ENCODE data around the gene ZBTB24.
"Not testable (repeated sequence)": the region's sequence is repeated elsewhere in the genome, so short reads cannot be mapped to it uniquely, and the experiment has no call there.

ZBTB24 gene
- 30.4 to 58.6 (median 53.2) reads per million in 3 donors for total RNA-seq

DNA sequence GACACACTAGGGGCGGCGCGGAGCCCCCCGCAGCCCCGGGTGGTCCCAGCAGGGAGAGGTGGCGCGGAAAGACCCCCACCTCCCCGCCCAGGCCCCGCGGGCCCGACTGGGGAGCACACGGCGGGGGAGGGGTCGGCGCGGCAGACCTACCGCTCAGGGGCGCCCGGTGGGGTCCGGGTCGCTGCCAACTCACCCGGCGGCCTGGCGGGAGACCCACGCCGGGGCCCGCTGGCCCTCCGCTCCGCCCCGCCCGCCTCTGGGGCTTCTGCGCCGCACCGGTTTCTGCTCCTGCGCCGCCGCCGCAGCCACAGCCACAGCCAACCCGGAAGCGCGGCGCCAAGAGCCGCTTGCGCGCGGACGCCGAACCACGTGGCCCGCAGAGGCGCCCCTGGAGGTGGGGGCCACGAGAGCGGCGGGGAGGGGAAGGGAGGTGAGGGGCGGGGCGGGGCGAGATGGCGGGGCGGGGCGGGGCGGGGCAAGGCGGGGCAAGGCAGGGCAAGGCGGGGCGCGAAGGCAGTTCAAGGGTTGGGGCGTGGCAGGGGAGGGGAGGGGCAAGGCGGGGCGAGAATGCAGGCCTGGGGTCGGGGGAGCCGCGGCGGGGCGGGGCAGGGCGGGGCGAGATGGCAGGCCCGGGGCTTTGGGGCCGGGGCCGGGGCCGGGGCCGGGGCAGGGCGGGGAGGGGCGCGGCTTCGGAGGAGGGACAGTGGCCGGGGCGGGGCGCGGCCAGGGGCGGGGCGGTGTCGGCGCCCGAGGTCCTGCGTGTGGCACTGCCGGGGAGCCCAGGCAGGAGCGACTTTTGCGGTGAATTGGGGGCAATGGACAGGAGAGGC is at the start of gene ZBTB24:
ZBTB24 (minus strand) TSS at position 315 of the 830 bp plus-strand sequence. CDS start 1,193 bp downstream, outside the sequence.
- Histone ChIP-seq H3K4me3 (ENCODE audit: insufficient read depth, low read depth, low read length, poor library complexity, severe bottlenecking) (peak within 1 kb of the TSS; percentile 63), H3K36me3 (ENCODE audit: control insufficient read depth, insufficient read depth, low read length) (no peaks in the 10 kb centered on the region), H3K9me3 (ENCODE audit: control insufficient read depth, low read length) (no peaks in the 10 kb centered on the region), H3K27me3 (replicated peaks; ENCODE audit: control insufficient read depth, insufficient read depth, low read length, poor library complexity, severe bottlenecking) (no peaks in the 10 kb centered on the region), H3K27ac (ENCODE audit: insufficient read depth, low read length, poor library complexity, severe bottlenecking) (peak within 1 kb of the TSS; percentile 78), H3K4me1 (ENCODE audit: control insufficient read depth, insufficient read depth, low read length, poor library complexity, severe bottlenecking) (peaks cover 29% of the 10 kb centered on the region)
- DNase-seq, result peak; percentile 81 to 88 (median 84)

- no peak overlapping the region for H3K27ac ChIP-seq (ENCODE audit: insufficient read depth, low read length, poor library complexity, severe bottlenecking)
- no peaks in the 10 kb centered on the region for H3K4me1 ChIP-seq (ENCODE audit: control insufficient read depth, insufficient read depth, low read length, poor library complexity, severe bottlenecking)
- no peaks in the 10 kb centered on the region for H3K27me3 ChIP-seq (replicated peaks; ENCODE audit: control insufficient read depth, insufficient read depth, low read length, poor library complexity, severe bottlenecking)
- H3K36me3 ChIP-seq (ENCODE audit: control insufficient read depth, insufficient read depth, low read length), result no peaks in the 10 kb centered on the region
- H3K4me3 ChIP-seq (ENCODE audit: insufficient read depth, low read depth, low read length, poor library complexity, severe bottlenecking), result no peak overlapping the region
- no peaks in the 10 kb centered on the region for H3K9me3 ChIP-seq (ENCODE audit: control insufficient read depth, low read length)
- no peak for DNase-seq
Observed at GRCh38 chr6:109531446-109531845, 48.4 kb upstream of the ZBTB24 start.

- no peak overlapping the region for H3K4me3 ChIP-seq (ENCODE audit: insufficient read depth, low read depth, low read length, poor library complexity, severe bottlenecking)
- H3K36me3 ChIP-seq (ENCODE audit: control insufficient read depth, insufficient read depth, low read length), result no peaks in the 10 kb centered on the region
- no peaks in the 10 kb centered on the region for H3K9me3 ChIP-seq (ENCODE audit: control insufficient read depth, low read length)
- DNase-seq, result no peak
- no peaks in the 10 kb centered on the region for H3K27me3 ChIP-seq (replicated peaks; ENCODE audit: control insufficient read depth, insufficient read depth, low read length, poor library complexity, severe bottlenecking)
- H3K4me1 ChIP-seq (ENCODE audit: control insufficient read depth, insufficient read depth, low read length, poor library complexity, severe bottlenecking), result no peaks in the 10 kb centered on the region
- H3K27ac ChIP-seq (ENCODE audit: insufficient read depth, low read length, poor library complexity, severe bottlenecking), result no peak overlapping the region
Observed at GRCh38 chr6:109527989-109528388, 45.0 kb upstream of the ZBTB24 start.

DNA sequence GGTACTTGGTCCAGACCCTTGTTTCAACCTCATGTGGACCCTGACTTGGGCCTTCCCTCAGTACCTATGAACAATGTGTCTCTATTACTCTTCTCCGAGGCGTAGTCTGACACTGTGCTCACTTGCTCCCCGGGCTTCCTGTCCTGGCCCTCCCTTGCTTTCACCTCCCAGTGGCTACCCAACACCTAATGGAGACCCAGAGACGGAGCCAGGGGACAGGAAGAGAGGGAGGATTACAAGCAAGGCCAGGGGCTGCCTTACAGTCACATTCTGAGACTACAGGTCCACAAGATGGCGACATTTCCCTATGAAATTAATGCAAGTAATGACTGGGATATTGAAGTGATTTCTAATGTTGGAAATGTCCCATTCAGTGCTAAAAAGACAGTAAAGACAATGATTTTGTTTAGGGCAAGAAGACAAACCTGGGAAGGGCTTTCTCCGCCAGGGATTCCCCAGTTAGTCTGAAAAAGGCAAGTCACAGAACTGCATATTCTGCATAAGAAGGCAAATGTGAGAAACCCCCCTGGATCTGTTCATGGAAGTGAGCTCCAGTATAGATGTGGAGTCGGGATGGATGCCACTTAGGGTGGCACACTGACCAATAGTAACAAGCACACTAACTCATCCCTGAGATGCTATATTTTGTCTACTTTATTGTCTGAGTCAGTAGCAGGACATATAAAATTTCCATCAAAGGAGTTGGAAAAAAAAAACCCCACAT is 44.0 kb upstream of the ZBTB24 start:
- DNase-seq, result peak in 1 of 3 donors; percentile 24
- Histone ChIP-seq H3K4me3 (ENCODE audit: insufficient read depth, low read depth, low read length, poor library complexity, severe bottlenecking) (no peak overlapping the region), H3K27ac (ENCODE audit: insufficient read depth, low read length, poor library complexity, severe bottlenecking) (no peak overlapping the region), H3K4me1 (ENCODE audit: control insufficient read depth, insufficient read depth, low read length, poor library complexity, severe bottlenecking) (no peaks in the 10 kb centered on the region), H3K27me3 (replicated peaks; ENCODE audit: control insufficient read depth, insufficient read depth, low read length, poor library complexity, severe bottlenecking) (no peaks in the 10 kb centered on the region), H3K36me3 (ENCODE audit: control insufficient read depth, insufficient read depth, low read length) (no peaks in the 10 kb centered on the region), H3K9me3 (ENCODE audit: control insufficient read depth, low read length) (no peaks in the 10 kb centered on the region)

DNA sequence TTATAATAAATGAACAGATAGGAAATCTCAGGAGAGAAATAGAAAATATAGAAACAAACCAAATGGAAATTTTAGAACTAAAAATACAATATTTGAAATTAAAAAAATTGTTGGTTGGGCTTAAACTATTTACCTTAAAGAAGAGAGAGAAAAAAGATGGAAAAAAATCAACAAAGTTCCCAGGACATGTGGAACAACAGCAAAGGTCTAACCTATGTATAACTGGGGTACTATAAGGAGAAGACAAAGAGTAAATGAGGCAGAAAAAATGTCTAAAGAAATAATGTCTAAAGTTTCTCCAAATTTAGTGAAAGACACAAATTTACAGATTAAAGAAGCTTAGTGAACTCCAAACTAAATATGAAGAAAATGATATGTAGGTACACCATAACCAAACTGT is 41.1 kb upstream of the ZBTB24 start:
- H3K36me3 ChIP-seq (ENCODE audit: control insufficient read depth, insufficient read depth, low read length), result no peaks in the 10 kb centered on the region
- no peak for DNase-seq
- H3K27me3 ChIP-seq (replicated peaks; ENCODE audit: control insufficient read depth, insufficient read depth, low read length, poor library complexity, severe bottlenecking), result no peaks in the 10 kb centered on the region
- no peaks in the 10 kb centered on the region for H3K9me3 ChIP-seq (ENCODE audit: control insufficient read depth, low read length)
- H3K4me1 ChIP-seq (ENCODE audit: control insufficient read depth, insufficient read depth, low read length, poor library complexity, severe bottlenecking), result no peaks in the 10 kb centered on the region
- H3K4me3 ChIP-seq (ENCODE audit: insufficient read depth, low read depth, low read length, poor library complexity, severe bottlenecking), result no peak overlapping the region
- H3K27ac ChIP-seq (ENCODE audit: insufficient read depth, low read length, poor library complexity, severe bottlenecking), result no peak overlapping the region

- H3K27me3 ChIP-seq (replicated peaks; ENCODE audit: control insufficient read depth, insufficient read depth, low read length, poor library complexity, severe bottlenecking), result no peaks in the 10 kb centered on the region
- no peak for DNase-seq
- no peaks in the 10 kb centered on the region for H3K4me1 ChIP-seq (ENCODE audit: control insufficient read depth, insufficient read depth, low read length, poor library complexity, severe bottlenecking)
- H3K27ac ChIP-seq (ENCODE audit: insufficient read depth, low read length, poor library complexity, severe bottlenecking), result no peak overlapping the region
- H3K9me3 ChIP-seq (ENCODE audit: control insufficient read depth, low read length), result no peaks in the 10 kb centered on the region
- H3K4me3 ChIP-seq (ENCODE audit: insufficient read depth, low read depth, low read length, poor library complexity, severe bottlenecking), result no peak overlapping the region
- no peaks in the 10 kb centered on the region for H3K36me3 ChIP-seq (ENCODE audit: control insufficient read depth, insufficient read depth, low read length)
Observed at GRCh38 chr6:109523478-109523877, 40.5 kb upstream of the ZBTB24 start.

GRCh38 chr6:109521080-109521479 is 38.1 kb upstream of the ZBTB24 start:
- Histone ChIP-seq H3K27me3 (replicated peaks; ENCODE audit: control insufficient read depth, insufficient read depth, low read length, poor library complexity, severe bottlenecking) (no peaks in the 10 kb centered on the region), H3K27ac (ENCODE audit: insufficient read depth, low read length, poor library complexity, severe bottlenecking) (no peak overlapping the region), H3K4me3 (ENCODE audit: insufficient read depth, low read depth, low read length, poor library complexity, severe bottlenecking) (no peak overlapping the region), H3K9me3 (ENCODE audit: control insufficient read depth, low read length) (no peaks in the 10 kb centered on the region), H3K36me3 (ENCODE audit: control insufficient read depth, insufficient read depth, low read length) (no peaks in the 10 kb centered on the region), H3K4me1 (ENCODE audit: control insufficient read depth, insufficient read depth, low read length, poor library complexity, severe bottlenecking) (no peaks in the 10 kb centered on the region)
- DNase-seq, result no peak

GRCh38 chr6:109519647-109520046 is 36.6 kb upstream of the ZBTB24 start:
- not testable (repeated sequence) for H3K9me3 ChIP-seq (ENCODE audit: control insufficient read depth, low read length); H3K27me3 ChIP-seq (replicated peaks; ENCODE audit: control insufficient read depth, insufficient read depth, low read length, poor library complexity, severe bottlenecking); H3K4me1 ChIP-seq (ENCODE audit: control insufficient read depth, insufficient read depth, low read length, poor library complexity, severe bottlenecking); H3K4me3 ChIP-seq (ENCODE audit: insufficient read depth, low read depth, low read length, poor library complexity, severe bottlenecking); DNase-seq; H3K36me3 ChIP-seq (ENCODE audit: control insufficient read depth, insufficient read depth, low read length); H3K27ac ChIP-seq (ENCODE audit: insufficient read depth, low read length, poor library complexity, severe bottlenecking)

GRCh38 chr6:109516929-109517328 is 33.9 kb upstream of the ZBTB24 start:
- DNase-seq, result no peak
- H3K36me3 ChIP-seq (ENCODE audit: control insufficient read depth, insufficient read depth, low read length), result no peaks in the 10 kb centered on the region

DNA sequence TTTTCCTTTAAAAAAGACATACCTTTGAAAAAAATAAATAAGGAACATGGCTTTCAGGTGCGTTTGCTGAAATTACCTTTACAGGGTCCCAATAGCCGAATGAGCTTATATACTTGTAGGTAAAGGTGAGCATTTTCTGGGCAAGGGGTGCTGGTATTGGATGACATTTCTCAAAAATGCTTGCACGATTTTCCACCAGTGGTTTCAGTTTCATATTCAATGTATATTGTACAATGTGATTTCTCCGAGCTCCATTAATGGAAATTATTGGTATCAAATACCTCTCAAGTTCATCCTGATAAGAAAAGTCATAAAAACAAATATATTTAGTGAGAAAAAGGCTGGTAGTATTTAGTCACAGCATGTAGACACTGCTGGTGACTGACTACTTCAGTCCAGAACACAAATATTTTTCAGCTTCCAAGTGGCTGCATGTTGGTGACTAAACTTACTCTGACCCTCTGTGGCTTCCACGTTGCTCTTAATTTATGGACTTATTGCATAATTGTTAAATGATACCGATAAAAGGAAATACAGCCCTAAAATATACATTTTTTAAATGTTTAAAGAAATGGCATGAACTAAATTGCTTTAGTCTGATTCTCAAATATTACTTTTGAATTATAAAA is 32.9 kb upstream of the ZBTB24 start:
- Histone ChIP-seq H3K27ac (ENCODE audit: insufficient read depth, low read length, poor library complexity, severe bottlenecking) (no peak overlapping the region), H3K4me1 (ENCODE audit: control insufficient read depth, insufficient read depth, low read length, poor library complexity, severe bottlenecking) (no peaks in the 10 kb centered on the region), H3K4me3 (ENCODE audit: insufficient read depth, low read depth, low read length, poor library complexity, severe bottlenecking) (peak overlapping the region; percentile 44), H3K9me3 (ENCODE audit: control insufficient read depth, low read length) (no peaks in the 10 kb centered on the region), H3K27me3 (replicated peaks; ENCODE audit: control insufficient read depth, insufficient read depth, low read length, poor library complexity, severe bottlenecking) (no peaks in the 10 kb centered on the region), H3K36me3 (ENCODE audit: control insufficient read depth, insufficient read depth, low read length) (no peaks in the 10 kb centered on the region)
- no peak for DNase-seq

More at GRCh38 chr6:109516929-109517328, 33.9 kb upstream of the ZBTB24 start:
- H3K4me3 ChIP-seq (ENCODE audit: insufficient read depth, low read depth, low read length, poor library complexity, severe bottlenecking), result no peak overlapping the region
- H3K9me3 ChIP-seq (ENCODE audit: control insufficient read depth, low read length), result no peaks in the 10 kb centered on the region
- H3K27me3 ChIP-seq (replicated peaks; ENCODE audit: control insufficient read depth, insufficient read depth, low read length, poor library complexity, severe bottlenecking), result no peaks in the 10 kb centered on the region
- no peak overlapping the region for H3K27ac ChIP-seq (ENCODE audit: insufficient read depth, low read length, poor library complexity, severe bottlenecking)
- H3K4me1 ChIP-seq (ENCODE audit: control insufficient read depth, insufficient read depth, low read length, poor library complexity, severe bottlenecking), result no peaks in the 10 kb centered on the region

Measured in effector memory CD4-positive, alpha-beta T cell (primary cell).